ENCODE measurements around the gene SNX12.

GRCh38 chrX:71102292-71102691 is 34.2 kb upstream of the SNX12 start:
- no peak for TF ChIP-seq CREB1 (CRISPR knock-in tag; IDR thresholded peaks at IDR 0.05; ENCODE audit: low read depth)
- no peak for TF ChIP-seq CTCF (conservative IDR thresholded peaks at IDR 0.05; ENCODE audit: low read depth in 2 of 2)
- TF ChIP-seq EZH2 (IDR thresholded peaks at IDR 0.05; ENCODE audit: low read depth, unreplicated experiment), result no peak
- no peak for TF ChIP-seq EZH2phosphoT487 (IDR thresholded peaks at IDR 0.05; ENCODE audit: unreplicated experiment)
- TF ChIP-seq POLR2AphosphoS5 (IDR thresholded peaks at IDR 0.05; ENCODE audit: low read depth), result no peak
- TF ChIP-seq ZNF462 (CRISPR knock-in tag; IDR thresholded peaks at IDR 0.05), result no peak
